ENCODE measurements around the gene KRT3. TPM values are rescaled to one million over a fixed set of nuclear protein-coding genes. Genes with fewer than 3 reads are reported as not detected.

The KRT3 gene
- total and polyA plus RNA-seq, 12 donors: not detected

DNA sequence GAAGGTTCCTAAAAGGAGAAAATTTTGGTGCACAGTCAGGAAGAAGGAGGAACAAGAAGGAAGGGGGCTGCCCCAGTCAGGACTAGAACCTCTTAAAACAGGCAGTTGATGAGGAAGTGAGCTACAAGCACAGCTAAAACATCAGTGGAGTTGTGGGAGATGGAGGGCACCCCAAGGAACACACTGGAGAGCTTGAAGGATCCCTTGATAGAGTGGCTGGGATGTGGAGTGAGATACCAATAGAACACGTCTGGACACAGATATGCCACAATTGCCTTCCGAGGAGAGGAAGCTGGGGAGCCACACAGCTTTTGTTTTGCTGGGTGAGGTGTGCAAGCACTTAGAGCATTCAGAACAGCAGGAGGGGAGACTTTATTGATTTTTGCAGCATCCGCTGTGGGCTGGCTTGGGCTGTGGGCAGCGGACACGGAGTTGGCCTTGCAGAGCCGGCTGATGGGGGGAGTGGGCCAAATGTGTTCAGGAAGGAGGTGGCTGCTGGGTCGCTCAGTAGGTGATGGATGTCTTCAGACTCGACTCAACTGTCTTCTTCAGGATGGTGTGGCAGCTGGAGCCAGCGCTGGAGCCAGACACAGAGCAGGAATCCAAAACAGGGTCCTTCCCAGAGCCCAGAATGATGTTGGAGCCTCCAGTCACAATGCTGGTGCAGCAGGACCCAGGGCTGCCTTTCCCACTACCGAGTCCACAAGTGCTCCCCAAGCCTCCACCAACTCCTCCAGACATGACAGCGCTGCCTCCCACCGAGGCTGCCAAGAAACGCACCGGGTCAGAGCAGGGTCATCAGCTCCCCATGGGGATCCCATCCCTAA, 42.9 kb upstream of the KRT3 start:
- no peak for DNase-seq
- H3K27ac ChIP-seq: no peak overlapping the region
- WGBS, 4 donors: 53 to 73% (median 60%) methylated on average over 9 to 14 of the region's 14 CpGs
- H3K4me1 ChIP-seq (replicated peaks in 1 of 2): no peaks in the 10 kb centered on the region
- intact Hi-C loops (cut with DNase I): no loop called here
- H3K9me3 ChIP-seq (replicated peaks in 1 of 3): no peaks in the 10 kb centered on the region
- TF ChIP-seq, protein P1, sequence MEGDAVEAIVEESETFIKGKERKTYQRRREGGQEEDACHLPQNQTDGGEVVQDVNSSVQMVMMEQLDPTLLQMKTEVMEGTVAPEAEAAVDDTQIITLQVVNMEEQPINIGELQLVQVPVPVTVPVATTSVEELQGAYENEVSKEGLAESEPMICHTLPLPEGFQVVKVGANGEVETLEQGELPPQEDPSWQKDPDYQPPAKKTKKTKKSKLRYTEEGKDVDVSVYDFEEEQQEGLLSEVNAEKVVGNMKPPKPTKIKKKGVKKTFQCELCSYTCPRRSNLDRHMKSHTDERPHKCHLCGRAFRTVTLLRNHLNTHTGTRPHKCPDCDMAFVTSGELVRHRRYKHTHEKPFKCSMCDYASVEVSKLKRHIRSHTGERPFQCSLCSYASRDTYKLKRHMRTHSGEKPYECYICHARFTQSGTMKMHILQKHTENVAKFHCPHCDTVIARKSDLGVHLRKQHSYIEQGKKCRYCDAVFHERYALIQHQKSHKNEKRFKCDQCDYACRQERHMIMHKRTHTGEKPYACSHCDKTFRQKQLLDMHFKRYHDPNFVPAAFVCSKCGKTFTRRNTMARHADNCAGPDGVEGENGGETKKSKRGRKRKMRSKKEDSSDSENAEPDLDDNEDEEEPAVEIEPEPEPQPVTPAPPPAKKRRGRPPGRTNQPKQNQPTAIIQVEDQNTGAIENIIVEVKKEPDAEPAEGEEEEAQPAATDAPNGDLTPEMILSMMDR (IDR thresholded peaks at IDR 0.05): no peak
- TF ChIP-seq POLR2A (IDR thresholded peaks at IDR 0.05): no peak
- H3K36me3 ChIP-seq (replicated peaks in 1 of 2): no peaks in the 10 kb centered on the region
- peaks cover 18% of the 10 kb centered on the region for H3K27me3 ChIP-seq
- no peak overlapping the region for H3K4me3 ChIP-seq

GRCh38 chr12:52837781-52838608, 42.1 kb upstream of the KRT3 start:
- peaks cover 18% of the 10 kb centered on the region for H3K27me3 ChIP-seq
- no peak overlapping the region for H3K4me3 ChIP-seq
- no peak for DNase-seq
- H3K36me3 ChIP-seq (replicated peaks in 1 of 2): no peaks in the 10 kb centered on the region
- TF ChIP-seq, protein P1 (IDR thresholded peaks at IDR 0.05): no peak
- no peak for TF ChIP-seq POLR2A (IDR thresholded peaks at IDR 0.05)
- no peaks in the 10 kb centered on the region for H3K4me1 ChIP-seq (replicated peaks in 1 of 2)
- WGBS, 4 donors: 76 to 83% (median 79%) methylated on average over 6 of the region's 6 CpGs
- no peak overlapping the region for H3K27ac ChIP-seq
- intact Hi-C loops (cut with DNase I): no loop called here
- H3K9me3 ChIP-seq (replicated peaks in 1 of 3): no peaks in the 10 kb centered on the region

DNA sequence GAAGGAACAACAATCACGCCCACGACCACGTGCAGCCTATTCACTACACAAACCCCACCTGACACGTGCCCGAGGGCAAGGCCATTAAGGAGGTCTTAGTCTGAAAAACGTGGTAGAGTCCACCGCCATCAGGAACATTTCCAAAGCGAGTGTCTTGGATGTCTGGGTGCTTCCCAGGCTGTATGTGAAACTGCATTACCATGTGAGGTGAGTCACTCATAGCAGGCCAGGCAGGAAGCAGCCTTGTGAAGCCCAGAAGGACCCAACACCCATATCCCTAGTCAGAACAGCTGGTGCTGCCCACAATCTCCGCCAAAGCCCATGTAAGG, 41.5 kb upstream of the KRT3 start:
- no peak for DNase-seq
- Histone ChIP-seq H3K9me3 (replicated peaks in 1 of 3) (no peaks in the 10 kb centered on the region), H3K4me3 (no peak overlapping the region), H3K36me3 (replicated peaks in 1 of 2) (no peaks in the 10 kb centered on the region), H3K4me1 (replicated peaks in 1 of 2) (no peaks in the 10 kb centered on the region), H3K27me3 (peaks cover 18% of the 10 kb centered on the region), H3K27ac (no peak overlapping the region)
- WGBS, 4 donors: 77 to 88% (median 82%) methylated on average over 8 to 9 of the region's 9 CpGs
- intact Hi-C loops (cut with DNase I): no loop called here
- no peak for TF ChIP-seq POLR2A (IDR thresholded peaks at IDR 0.05)

DNA sequence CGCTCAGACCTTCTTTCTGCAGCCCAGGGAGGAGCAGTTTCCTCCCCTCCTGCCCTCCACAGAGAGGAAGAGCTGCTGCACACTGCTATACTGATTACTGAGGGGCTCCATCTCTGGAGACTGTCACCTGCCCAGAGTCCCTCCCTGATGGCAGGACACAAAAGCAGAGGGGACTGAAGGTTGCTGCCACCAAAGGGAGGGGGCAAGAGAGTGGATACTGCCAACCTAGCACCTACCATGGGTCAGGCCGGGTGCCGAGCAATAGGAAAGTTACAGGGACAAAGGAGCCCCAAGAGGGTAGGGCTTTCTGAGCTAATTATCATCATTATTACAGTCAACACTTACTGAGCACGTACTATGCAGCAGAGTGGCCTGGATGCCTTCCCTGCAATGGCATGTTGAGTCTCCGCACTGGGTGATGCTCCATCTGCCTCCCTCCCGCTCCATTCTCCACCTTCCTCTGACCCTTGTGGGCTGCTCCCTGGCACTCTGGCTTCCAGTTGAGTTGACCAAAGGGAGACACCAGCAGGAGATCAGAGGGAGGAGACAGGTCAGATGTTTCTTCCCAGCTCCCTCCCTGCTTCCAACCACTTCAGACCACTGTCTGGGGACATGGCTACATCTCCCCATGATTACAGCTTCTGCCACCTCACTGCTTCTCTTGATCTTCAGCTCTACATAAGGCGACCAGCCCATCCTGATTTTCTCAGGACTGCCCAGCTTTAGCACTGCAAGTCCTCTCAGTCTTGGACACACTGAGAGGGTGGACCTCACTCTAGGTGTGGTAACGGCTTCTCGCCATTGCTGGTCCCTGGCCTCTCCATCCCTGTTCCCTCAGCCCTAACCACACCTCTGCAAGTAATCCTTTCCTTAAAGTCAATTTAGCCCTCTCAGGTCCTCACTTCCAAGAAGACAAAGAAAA, 40.8 kb upstream of the KRT3 start:
- peaks cover 18% of the 10 kb centered on the region for H3K27me3 ChIP-seq
- no peaks in the 10 kb centered on the region for H3K4me1 ChIP-seq (replicated peaks in 1 of 2)
- intact Hi-C loops (cut with DNase I): no loop called here
- H3K27ac ChIP-seq: no peak overlapping the region
- WGBS, 4 donors: 79 to 89% (median 86%) methylated on average over 9 of the region's 9 CpGs
- H3K9me3 ChIP-seq (replicated peaks in 1 of 3): no peaks in the 10 kb centered on the region
- no peaks in the 10 kb centered on the region for H3K36me3 ChIP-seq (replicated peaks in 1 of 2)
- no peak for TF ChIP-seq POLR2A (IDR thresholded peaks at IDR 0.05)
- TF ChIP-seq, protein P1 (IDR thresholded peaks at IDR 0.05): no peak
- no peak overlapping the region for H3K4me3 ChIP-seq
- DNase-seq: no peak
